Mucosa of rectum (tissue), 2 donors: Measurements from ENCODE around the gene HEPACAM2.
A peak's percentile ranks its signal among the peaks of the same experiment; 100 is the strongest.

Experiments used
- H3K27ac ChIP-seq, 2 donors: one replicate each; pipeline ENCODE4 v1.7.0; 2013; ENCODE audit warnings: inconsistent platforms in 2 of 2, low read depth in 2 of 2, low read length in 2 of 2
- H3K27me3 ChIP-seq, 2 donors: one replicate each; pipeline ENCODE4 v1.7.0; 2013; ENCODE audit warnings: low read length in 2 of 2; ENCODE audit not compliant: control insufficient read depth in 2 of 2, insufficient read depth in 2 of 2
- H3K36me3 ChIP-seq, 2 donors: one replicate each; pipeline ENCODE4 v1.7.0; 2013; ENCODE audit warnings: low read length in 2 of 2; ENCODE audit not compliant: control insufficient read depth in 2 of 2, insufficient read depth in 2 of 2
- H3K4me1 ChIP-seq, 2 donors: one replicate each; pipeline ENCODE4 v1.7.0; 2013; ENCODE audit warnings: low read length in 2 of 2, mild to moderate bottlenecking in 1 of 2; ENCODE audit not compliant: control insufficient read depth in 2 of 2, insufficient read depth in 2 of 2
- H3K4me3 ChIP-seq, 2 donors: one replicate each; pipeline ENCODE4 v1.7.0; 2013; ENCODE audit warnings: low read length in 2 of 2
- H3K9ac ChIP-seq, 2 donors: one replicate each; pipeline ENCODE4 v1.7.0; 2013; ENCODE audit warnings: low read length in 2 of 2, low read depth in 1 of 2, mild to moderate bottlenecking in 1 of 2
- H3K9me3 ChIP-seq, 2 donors: one replicate each; pipeline ENCODE4 v1.7.0; 2013; ENCODE audit warnings: low read length in 2 of 2; ENCODE audit not compliant: control insufficient read depth in 2 of 2
- donor health status: healthy.
- donor health status: Normal muscosa, but diverticular disease.

The HEPACAM2 gene

GRCh38 chr7:93226310-93226709 lies at the start of gene HEPACAM2:
HEPACAM2 (minus strand) TSS chr7:93226469.
- Histone ChIP-seq H3K9me3 (no peaks in the 10 kb centered on the region), H3K9ac (peak within 1 kb of the TSS in 1 of 2 donors; percentile 22), H3K27ac (peak within 1 kb of the TSS; percentile 11 to 50), H3K4me3 (peak within 1 kb of the TSS; percentile 49 to 55), H3K4me1 (peaks cover 0 to 7% of the 10 kb centered on the region in 2 donors), H3K36me3 (no peaks in the 10 kb centered on the region), H3K27me3 (no peaks in the 10 kb centered on the region)

GRCh38 chr7:93265220-93265619 lies 39.0 kb upstream of the HEPACAM2 start:
- H3K4me3 ChIP-seq: no peak overlapping the region
- H3K36me3 ChIP-seq: peaks cover 6 to 9% of the 10 kb centered on the region in 2 donors
- H3K4me1 ChIP-seq: no peaks in the 10 kb centered on the region
- no peak overlapping the region for H3K9ac ChIP-seq
- H3K9me3 ChIP-seq: no peaks in the 10 kb centered on the region
- H3K27ac ChIP-seq: no peak overlapping the region
- H3K27me3 ChIP-seq: no peaks in the 10 kb centered on the region

- H3K4me3 ChIP-seq: no peak overlapping the region
- peaks cover 6 to 7% of the 10 kb centered on the region in 2 donors for H3K36me3 ChIP-seq
- no peaks in the 10 kb centered on the region for H3K4me1 ChIP-seq
- no peak overlapping the region for H3K27ac ChIP-seq
- no peak overlapping the region for H3K9ac ChIP-seq
- no peaks in the 10 kb centered on the region for H3K9me3 ChIP-seq
- no peaks in the 10 kb centered on the region for H3K27me3 ChIP-seq
Observed at GRCh38 chr7:93262535-93262934, 36.3 kb upstream of the HEPACAM2 start.

- Histone ChIP-seq H3K36me3 (peaks cover 3 to 18% of the 10 kb centered on the region in 2 donors), H3K9me3 (no peaks in the 10 kb centered on the region), H3K27ac (no peak overlapping the region), H3K27me3 (no peaks in the 10 kb centered on the region), H3K4me3 (no peak overlapping the region), H3K9ac (no peak overlapping the region), H3K4me1 (no peaks in the 10 kb centered on the region)
Observed at GRCh38 chr7:93258661-93259060, 32.4 kb upstream of the HEPACAM2 start.

GRCh38 chr7:93249491-93250148 lies 23.4 kb upstream of the HEPACAM2 start:
- Histone ChIP-seq H3K4me1 (peaks cover 0 to 5% of the 10 kb centered on the region in 2 donors), H3K27ac (no peak overlapping the region)

GRCh38 chr7:93245525-93246432 lies 19.5 kb upstream of the HEPACAM2 start:
- no peaks in the 10 kb centered on the region for H3K9me3 ChIP-seq
- peaks cover 0 to 3% of the 10 kb centered on the region in 2 donors for H3K36me3 ChIP-seq
- H3K27ac ChIP-seq: no peak overlapping the region
- peak overlapping the region; percentile 52 to 60 for H3K4me3 ChIP-seq
- H3K27me3 ChIP-seq: no peaks in the 10 kb centered on the region
- H3K4me1 ChIP-seq: peaks cover 0 to 5% of the 10 kb centered on the region in 2 donors
- H3K9ac ChIP-seq: no peak overlapping the region

More at GRCh38 chr7:93249491-93250148, 23.4 kb upstream of the HEPACAM2 start:
- H3K9ac ChIP-seq: no peak overlapping the region
- no peaks in the 10 kb centered on the region for H3K9me3 ChIP-seq
- H3K4me3 ChIP-seq: no peak overlapping the region
- H3K27me3 ChIP-seq: no peaks in the 10 kb centered on the region
- H3K36me3 ChIP-seq: peaks cover 0 to 5% of the 10 kb centered on the region in 2 donors

GRCh38 chr7:93242106-93242505 lies 15.8 kb upstream of the HEPACAM2 start:
- Histone ChIP-seq H3K27ac (no peak overlapping the region), H3K9ac (no peak overlapping the region), H3K4me1 (peaks cover 0 to 5% of the 10 kb centered on the region in 2 donors), H3K36me3 (peaks cover 0 to 3% of the 10 kb centered on the region in 2 donors), H3K9me3 (no peaks in the 10 kb centered on the region), H3K27me3 (no peaks in the 10 kb centered on the region), H3K4me3 (no peak overlapping the region)

- Histone ChIP-seq H3K27ac (no peak overlapping the region), H3K27me3 (no peaks in the 10 kb centered on the region), H3K4me1 (no peaks in the 10 kb centered on the region), H3K4me3 (no peak overlapping the region), H3K36me3 (peaks cover 0 to 3% of the 10 kb centered on the region in 2 donors), H3K9me3 (no peaks in the 10 kb centered on the region), H3K9ac (no peak overlapping the region)
Observed at GRCh38 chr7:93239824-93240223, 13.6 kb upstream of the HEPACAM2 start.

- no peak overlapping the region for H3K27ac ChIP-seq
- H3K4me1 ChIP-seq: no peaks in the 10 kb centered on the region
- H3K9ac ChIP-seq: no peak overlapping the region
- no peak overlapping the region for H3K4me3 ChIP-seq
- peaks cover 0 to 3% of the 10 kb centered on the region in 2 donors for H3K36me3 ChIP-seq
- H3K9me3 ChIP-seq: no peaks in the 10 kb centered on the region
- H3K27me3 ChIP-seq: no peaks in the 10 kb centered on the region
Observed at GRCh38 chr7:93238748-93239147, 12.5 kb upstream of the HEPACAM2 start.

GRCh38 chr7:93238131-93238530 lies 11.9 kb upstream of the HEPACAM2 start:
- Histone ChIP-seq H3K27me3 (no peaks in the 10 kb centered on the region), H3K4me1 (no peaks in the 10 kb centered on the region), H3K27ac (no peak overlapping the region), H3K36me3 (peaks cover 0 to 3% of the 10 kb centered on the region in 2 donors), H3K9ac (no peak overlapping the region), H3K9me3 (no peaks in the 10 kb centered on the region), H3K4me3 (no peak overlapping the region)
